Gastrocnemius medialis (tissue), 4 donors: Measurements from ENCODE around the gene DBNDD1. TPM values are rescaled to one million over a fixed set of nuclear protein-coding genes. Genes with fewer than 3 reads are reported as not detected.

Experiments
- ATAC-seq, 2 donors: fragments of 150-250 bp; one replicate each; pipeline ENCODE4 v1.9.1; 2016
- DNase-seq, 2 donors: peaks; one replicate each; pipeline ENCODE4 v3.0.0-alpha.2; 2019
- H3K27ac ChIP-seq, 4 donors: fragments of 200-600 bp; sonication (generic); 1 replicate in 1 of 4; 2 replicates in 3 of 4; pipeline ENCODE4 v1.5.1; 2016 to 2018; ENCODE audit warnings: mild to moderate bottlenecking in 2 of 4, moderate library complexity in 1 of 4
- H3K27me3 ChIP-seq, 3 donors: fragments of 200-600 bp; sonication (generic) in 2 of 3; 1 replicate in 1 of 3; 2 replicates in 2 of 3; pipeline versions ENCODE4 v1.5.1 to v1.6.0; 2016 to 2019; ENCODE audit warnings: mild to moderate bottlenecking in 1 of 3, moderate library complexity in 1 of 3
- H3K36me3 ChIP-seq, 2 donors: fragments of 200-600 bp; sonication (generic) in 1 of 2; one replicate each; pipeline ENCODE4 v1.5.1; 2017 to 2018
- H3K4me1 ChIP-seq, 2 donors: fragments of 200-600 bp; sonication (generic) in 1 of 2; one replicate each; pipeline ENCODE4 v1.5.1; 2016 to 2017; ENCODE audit warnings: mild to moderate bottlenecking in 2 of 2
- H3K4me3 ChIP-seq, 4 donors: fragments of 200-600 bp; sonication (generic) in 3 of 4; 1 replicate in 1 of 4; 2 replicates in 3 of 4; pipeline ENCODE4 v1.5.1; 2016 to 2019; ENCODE audit warnings: mild to moderate bottlenecking in 2 of 4
- H3K9me3 ChIP-seq, 3 donors: fragments of 200-600 bp; sonication (generic) in 2 of 3; 1 replicate in 1 of 3; 2 replicates in 2 of 3; pipeline ENCODE4 v1.5.1; 2016 to 2019
- POLR2A ChIP-seq, 2 donors: fragments of 450-650 bp; IDR thresholded peaks; one replicate each; pipeline ENCODE4 v1.6.1; 2017; ENCODE audit warnings: antibody characterized with exemption in 2 of 2, mild to moderate bottlenecking in 2 of 2, moderate library complexity in 2 of 2
- in situ Hi-C, 4 donors: fragments of 200-750 bp; cut with MboI; loops; one replicate each; pipeline versions ENCODE4 v1.15.0 to v1.8.0; 2017; ENCODE audit warnings: low sequenced_read_pairs in 4 of 4
- intact Hi-C: fragments of 100-400 bp; cut with DNase I; formaldehyde crosslinking; loops from one replicate; pipeline ENCODE4 v1.15.1; 2023; ENCODE audit warnings: low total_unique reads
- total RNA-seq, 4 donors: library from RNA; depleted of rRNA; stranded (reverse); fragments of >200 nt; gene quantifications; one replicate each; pipeline versions ENCODE4 v1.1.0 to v1.2.3, GENCODE V29; 2016
- TF ChIP-seq, protein P1 (sequence below), 5 experiments: fragments of 450-650 bp in 3 of 5; fragments of 200-600 bp in 2 of 5; sonication (generic) in 2 of 5; IDR thresholded peaks in 4 of 5; conservative IDR thresholded peaks in 1 of 5; 1 replicate in 4 of 5; 2 replicates in 1 of 5; pipeline ENCODE4 v1.5.1; 2016 to 2019; ENCODE audit warnings: antibody characterized with exemption in 5 of 5, mild to moderate bottlenecking in 3 of 5, moderate library complexity in 3 of 5

Gene DBNDD1
- total RNA-seq, 4 donors from 2014 or later: 9.3 to 25.9 (median 23.7) TPM

DNA sequence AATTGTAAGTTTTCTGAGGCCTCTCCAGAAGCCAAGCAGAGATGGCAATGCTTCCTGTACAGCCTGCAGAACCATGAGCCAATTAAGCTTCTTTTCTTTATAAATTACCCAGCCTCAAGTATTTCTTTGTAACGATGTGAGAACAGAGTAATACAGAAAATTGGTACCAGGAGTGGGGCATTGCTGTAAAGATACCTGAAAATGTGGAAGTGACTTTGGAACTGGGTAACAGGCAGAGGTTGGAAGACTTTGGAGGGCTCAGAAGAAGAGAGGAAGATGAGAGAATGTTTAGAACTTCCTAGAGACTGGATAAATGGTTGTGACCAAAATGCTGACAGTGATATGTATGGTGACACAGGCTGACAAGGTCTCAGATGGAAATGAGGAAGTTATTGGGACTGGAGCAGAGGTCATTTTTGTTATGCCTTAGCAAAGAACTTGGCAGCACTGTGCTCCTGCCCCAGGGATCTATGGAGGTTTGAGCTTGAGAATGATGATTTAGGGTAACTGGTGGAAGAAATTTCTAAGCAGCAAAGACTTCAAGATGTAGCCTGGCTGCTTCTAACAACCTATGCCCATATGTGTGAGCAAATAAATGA, 34.7 kb upstream of the DBNDD1 start:
- TF ChIP-seq POLR2A (IDR thresholded peaks at IDR 0.05): no peak
- TF ChIP-seq, protein P1, sequence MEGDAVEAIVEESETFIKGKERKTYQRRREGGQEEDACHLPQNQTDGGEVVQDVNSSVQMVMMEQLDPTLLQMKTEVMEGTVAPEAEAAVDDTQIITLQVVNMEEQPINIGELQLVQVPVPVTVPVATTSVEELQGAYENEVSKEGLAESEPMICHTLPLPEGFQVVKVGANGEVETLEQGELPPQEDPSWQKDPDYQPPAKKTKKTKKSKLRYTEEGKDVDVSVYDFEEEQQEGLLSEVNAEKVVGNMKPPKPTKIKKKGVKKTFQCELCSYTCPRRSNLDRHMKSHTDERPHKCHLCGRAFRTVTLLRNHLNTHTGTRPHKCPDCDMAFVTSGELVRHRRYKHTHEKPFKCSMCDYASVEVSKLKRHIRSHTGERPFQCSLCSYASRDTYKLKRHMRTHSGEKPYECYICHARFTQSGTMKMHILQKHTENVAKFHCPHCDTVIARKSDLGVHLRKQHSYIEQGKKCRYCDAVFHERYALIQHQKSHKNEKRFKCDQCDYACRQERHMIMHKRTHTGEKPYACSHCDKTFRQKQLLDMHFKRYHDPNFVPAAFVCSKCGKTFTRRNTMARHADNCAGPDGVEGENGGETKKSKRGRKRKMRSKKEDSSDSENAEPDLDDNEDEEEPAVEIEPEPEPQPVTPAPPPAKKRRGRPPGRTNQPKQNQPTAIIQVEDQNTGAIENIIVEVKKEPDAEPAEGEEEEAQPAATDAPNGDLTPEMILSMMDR (IDR thresholded peaks at IDR 0.05 in 4 of 5, conservative IDR thresholded peaks at IDR 0.05 in 1 of 5): no peak
- H3K27me3 ChIP-seq: no peaks in the 10 kb centered on the region
- H3K36me3 ChIP-seq: no peaks in the 10 kb centered on the region
- ATAC-seq (no peak), DNase-seq (no peak)
- intact Hi-C loops (no loop called here), in situ Hi-C loops (no loop called here)
- no peak overlapping the region for H3K27ac ChIP-seq
- H3K4me1 ChIP-seq: no peaks in the 10 kb centered on the region
- no peak overlapping the region for H3K4me3 ChIP-seq
- no peaks in the 10 kb centered on the region for H3K9me3 ChIP-seq

DNA sequence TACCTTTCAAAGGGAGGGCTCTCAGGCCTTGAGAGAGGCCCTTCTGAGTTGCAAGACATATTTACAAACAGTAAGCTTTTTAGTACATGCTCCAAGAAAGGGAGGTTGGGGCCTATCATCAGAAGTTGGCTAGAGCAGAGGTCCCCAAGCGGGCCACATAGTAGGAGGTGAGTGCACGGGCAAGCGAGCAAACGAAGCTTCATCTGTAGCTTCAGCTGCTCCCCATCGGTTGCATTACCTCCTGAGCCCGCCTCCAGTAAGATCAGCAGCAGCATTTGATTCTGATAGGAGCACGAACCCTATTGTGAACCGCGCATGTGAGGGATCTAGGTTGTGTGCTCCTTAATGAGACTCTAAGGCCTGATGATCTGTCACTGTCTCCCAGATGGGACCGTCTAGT, 31.7 kb upstream of the DBNDD1 start:
- Histone ChIP-seq H3K36me3 (no peaks in the 10 kb centered on the region), H3K27ac (no peak overlapping the region), H3K9me3 (no peaks in the 10 kb centered on the region), H3K27me3 (peaks cover 0 to 10% (median 8%) of the 10 kb centered on the region in 3 donors), H3K4me3 (no peak overlapping the region), H3K4me1 (peaks cover 7 to 11% of the 10 kb centered on the region in 2 donors)
- in situ Hi-C loops: no loop called here
- TF ChIP-seq, protein P1 (IDR thresholded peaks at IDR 0.05 in 4 of 5, conservative IDR thresholded peaks at IDR 0.05 in 1 of 5): no peak
- no peak for TF ChIP-seq POLR2A (IDR thresholded peaks at IDR 0.05)
- intact Hi-C loops: no loop called here
- no peak for ATAC-seq
- DNase-seq: no peak

DNA sequence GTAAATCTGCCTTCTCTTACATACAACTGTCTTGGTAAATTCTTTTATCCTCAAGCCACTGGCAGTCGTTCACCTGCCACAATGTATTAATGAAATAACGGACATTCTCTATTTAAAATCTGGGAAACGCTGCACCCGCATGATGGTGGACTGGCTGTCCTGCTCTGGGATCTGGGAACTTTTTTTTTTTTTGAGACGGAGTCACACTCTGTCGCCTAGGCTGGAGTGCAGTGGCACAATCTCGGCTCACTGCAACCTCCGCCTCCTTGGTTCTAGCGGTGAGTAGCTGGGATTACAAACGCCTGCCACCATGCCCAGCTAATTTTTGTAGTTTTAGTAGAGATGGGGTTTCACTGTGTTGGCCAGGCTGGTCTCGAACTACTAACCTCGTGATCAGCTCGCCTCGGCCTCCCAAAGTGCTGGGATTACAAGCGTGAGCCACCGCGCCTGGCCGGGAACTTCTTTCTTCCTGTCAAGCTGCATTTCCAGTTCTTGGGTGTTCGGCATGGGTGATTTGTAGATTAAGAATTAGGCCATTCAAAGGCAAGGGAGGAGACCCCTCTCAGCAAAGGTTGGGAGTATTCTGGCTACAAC, 29.6 kb upstream of the DBNDD1 start:
- in situ Hi-C loops: no loop called here
- peaks cover 0 to 10% (median 8%) of the 10 kb centered on the region in 3 donors for H3K27me3 ChIP-seq
- H3K36me3 ChIP-seq: no peaks in the 10 kb centered on the region
- H3K4me1 ChIP-seq: peaks cover 7 to 11% of the 10 kb centered on the region in 2 donors
- TF ChIP-seq POLR2A (IDR thresholded peaks at IDR 0.05): no peak
- TF ChIP-seq, protein P1 (IDR thresholded peaks at IDR 0.05 in 4 of 5, conservative IDR thresholded peaks at IDR 0.05 in 1 of 5): no peak
- H3K9me3 ChIP-seq: no peaks in the 10 kb centered on the region
- no peak overlapping the region for H3K27ac ChIP-seq
- DNase-seq (no peak), ATAC-seq (no peak)
- intact Hi-C loops: no loop called here
- H3K4me3 ChIP-seq: no peak overlapping the region

DNA sequence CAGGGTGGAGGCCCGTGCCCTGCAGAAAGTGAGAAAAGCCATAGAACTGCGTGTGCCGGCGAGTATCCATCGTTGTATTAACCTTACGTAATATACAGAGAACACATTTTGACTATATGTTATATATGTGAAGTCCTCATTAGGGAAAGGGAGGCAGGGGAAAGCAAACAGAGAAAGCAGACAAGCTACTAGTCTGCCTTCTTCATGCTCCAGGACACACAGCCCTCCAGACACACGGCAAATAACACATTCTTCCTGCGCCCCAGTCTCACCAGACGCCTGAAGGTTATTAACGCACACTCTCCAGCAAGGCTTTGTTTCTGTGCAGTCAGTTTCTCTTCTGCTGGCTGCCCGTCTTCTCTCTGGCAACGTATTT, 29.1 kb upstream of the DBNDD1 start:
- in situ Hi-C loops (no loop called here), intact Hi-C loops (no loop called here)
- Histone ChIP-seq H3K27ac (no peak overlapping the region), H3K4me3 (no peak overlapping the region), H3K36me3 (no peaks in the 10 kb centered on the region), H3K27me3 (peaks cover 0 to 10% (median 8%) of the 10 kb centered on the region in 3 donors), H3K4me1 (peaks cover 7 to 11% of the 10 kb centered on the region in 2 donors), H3K9me3 (no peaks in the 10 kb centered on the region)
- ATAC-seq (no peak), DNase-seq (no peak)
- TF ChIP-seq POLR2A (IDR thresholded peaks at IDR 0.05): no peak
- TF ChIP-seq, protein P1 (IDR thresholded peaks at IDR 0.05 in 4 of 5, conservative IDR thresholded peaks at IDR 0.05 in 1 of 5): no peak
